Naive thymus-derived CD4-positive, alpha-beta T cell (primary cell): ENCODE data around the gene STAP2. TPM values are rescaled to one million over a fixed set of nuclear protein-coding genes. Genes with fewer than 3 reads are reported as not detected.
"Not testable (repeated sequence)": the region's sequence is repeated elsewhere in the genome, so short reads cannot be mapped to it uniquely, and the experiment has no call there.

Experiments
- ATAC-seq: fragments of 150-1000 bp; cut with Tn5 transposase; 2 replicates; pipeline ENCODE4 v1.10.0; 2021; ENCODE audit warnings: mild to moderate bottlenecking, moderate library complexity
- CTCF ChIA-PET: fragments of 350-600 bp; sonication (Branson Sonifier 250); formaldehyde crosslinking; loops from one replicate; lab custom pipeline; 2021; ENCODE audit warnings: antibody characterized with exemption; lab: Charles Lee
- POLR2A ChIA-PET: fragments of 350-600 bp; sonication (Branson Sonifier 250); formaldehyde crosslinking; loops from one replicate; lab custom pipeline; 2021; ENCODE audit warnings: antibody characterized with exemption, inconsistent platforms; lab: Charles Lee
- DNase-seq, 9 donors: peaks; one replicate each; pipeline versions ENCODE4 v3.0.0 to v3.0.0-alpha.2; 2020 to 2022; ENCODE audit warnings: mixed read lengths in 1 of 9
- H3K27ac ChIP-seq: one replicate; pipeline ENCODE4 v1.7.0; 2013; ENCODE audit warnings: mild to moderate bottlenecking, low read depth, low read length, moderate library complexity
- H3K27me3 ChIP-seq, 2 donors: one replicate each; pipeline ENCODE4 v1.7.0; 2013; ENCODE audit warnings: low read length in 2 of 2, mild to moderate bottlenecking in 2 of 2, moderate library complexity in 2 of 2; ENCODE audit not compliant: control insufficient read depth in 2 of 2, insufficient read depth in 2 of 2
- H3K36me3 ChIP-seq, 3 experiments: 1 replicate in 2 of 3; 2 replicates in 1 of 3; pipeline ENCODE4 v1.7.0; 2013; ENCODE audit warnings: low read length in 3 of 3, mild to moderate bottlenecking in 3 of 3, moderate library complexity in 1 of 3; ENCODE audit not compliant: insufficient read depth in 3 of 3, control insufficient read depth in 2 of 3
- H3K4me1 ChIP-seq, 2 donors: one replicate each; pipeline ENCODE4 v1.7.0; 2013; ENCODE audit warnings: low read length in 2 of 2, mild to moderate bottlenecking in 2 of 2, moderate library complexity in 1 of 2; ENCODE audit not compliant: control insufficient read depth in 2 of 2, insufficient read depth in 2 of 2
- H3K4me3 ChIP-seq: 2 replicates; pipeline ENCODE4 v1.7.0; 2013; ENCODE audit warnings: mild to moderate bottlenecking, low read length
- H3K9me3 ChIP-seq, 3 experiments: 1 replicate in 2 of 3; 2 replicates in 1 of 3; pipeline ENCODE4 v1.7.0; 2013; ENCODE audit warnings: low read length in 3 of 3; ENCODE audit not compliant: control insufficient read depth in 2 of 3
- H3K27ac Mint-ChIP-seq, 9 donors: one replicate each; pipeline ENCODE4 v1.8.0; 2020 to 2022; ENCODE audit warnings: mixed read lengths in 9 of 9, mild to moderate bottlenecking in 8 of 9, moderate library complexity in 5 of 9, inconsistent platforms in 2 of 9
- H3K27me3 Mint-ChIP-seq, 5 donors: one replicate each; pipeline ENCODE4 v1.8.0; 2021 to 2022; ENCODE audit warnings: mixed read lengths in 5 of 5, mild to moderate bottlenecking in 1 of 5
- H3K36me3 Mint-ChIP-seq, 5 donors: one replicate each; pipeline ENCODE4 v1.8.0; 2020 to 2022; ENCODE audit warnings: mixed read lengths in 5 of 5, mild to moderate bottlenecking in 3 of 5, inconsistent platforms in 1 of 5
- H3K4me1 Mint-ChIP-seq, 7 donors: one replicate each; pipeline ENCODE4 v1.8.0; 2020 to 2022; ENCODE audit warnings: mixed read lengths in 7 of 7, mild to moderate bottlenecking in 3 of 7, inconsistent platforms in 1 of 7
- H3K4me3 Mint-ChIP-seq, 10 donors: one replicate each; pipeline ENCODE4 v1.8.0; 2020 to 2022; ENCODE audit warnings: mild to moderate bottlenecking in 10 of 10, mixed read lengths in 10 of 10, moderate library complexity in 6 of 10, inconsistent platforms in 2 of 10
- H3K9me3 Mint-ChIP-seq, 11 donors: one replicate each; pipeline ENCODE4 v1.8.0; 2020 to 2022; ENCODE audit warnings: mixed read lengths in 11 of 11, mild to moderate bottlenecking in 4 of 11, inconsistent platforms in 1 of 11, moderate library complexity in 1 of 11
- intact Hi-C, 2 donors: fragments of 100-400 bp; cut with micrococcal nuclease; formaldehyde crosslinking; loops; one replicate each; pipeline ENCODE4 v1.15.1; 2023
- polyA plus RNA-seq, 2 donors: library from polyadenylated mRNA; unstranded; fragments of 300-500 nt; fragmentation: Illumina TruSeq; gene quantifications; one replicate each; pipeline ENCODE4 v1.2.3, GENCODE V29; 2021
- total RNA-seq, 6 experiments: library from RNA in 5 of 6; stranded (reverse) in 5 of 6; gene quantifications; 1 replicate in 5 of 6; 2 replicates in 1 of 6; pipeline ENCODE4 v1.2.3 and lab custom pipeline; 2021 to 2026

The STAP2 gene
- total and polyA plus RNA-seq, 7 experiments from 2014 or later: 2.4 to 11.8 (median 4.5) TPM

- ChIA-PET POLR2A (interaction anchor here (0.6 to 1.6 kb wide), 4 partner anchors 18 to 126 kb away, joined by 3 to 7 read pairs (median 4); partner anchors contain the start of genes MPND and YJU2), CTCF (interaction anchor here (1.1 kb wide), 1 partner anchor 21 kb away, joined by 4 read pairs; no protein-coding TSS in a partner anchor)
- H3K4me1 Mint-ChIP-seq: peaks cover 7 to 39% (median 14%) of the 10 kb centered on the region in 7 donors
- no peak overlapping the region for H3K4me3 ChIP-seq
- H3K4me3 Mint-ChIP-seq: no peak overlapping the region
- no peaks in the 10 kb centered on the region for H3K27me3 ChIP-seq
- H3K27ac ChIP-seq: no peak overlapping the region
- ATAC-seq: peak; percentile 29
- H3K4me1 ChIP-seq: peaks cover 0 to 9% of the 10 kb centered on the region in 2 donors
- peaks cover 0 to 16% (median under 1%) of the 10 kb centered on the region in 5 donors for H3K36me3 Mint-ChIP-seq
- H3K27me3 Mint-ChIP-seq: no peaks in the 10 kb centered on the region
- H3K36me3 ChIP-seq: peaks cover 0 to 46% (median 0%) of the 10 kb centered on the region in 3 experiments
- intact Hi-C loops: no loop called here
- peaks cover 0 to 1% (median 0%) of the 10 kb centered on the region in 11 donors for H3K9me3 Mint-ChIP-seq
- no peak for DNase-seq
- no peaks in the 10 kb centered on the region for H3K9me3 ChIP-seq
- peak overlapping the region in 2 of 9 donors; percentile 36 to 53 for H3K27ac Mint-ChIP-seq
These were observed 42.5 kb downstream of the STAP2 start for GRCh38 chr19:4295972-4296771.

- Histone ChIP-seq H3K27ac (no peak overlapping the region), H3K27me3 (no peaks in the 10 kb centered on the region), H3K4me1 (no peaks in the 10 kb centered on the region), H3K4me3 (no peak overlapping the region), H3K9me3 (no peaks in the 10 kb centered on the region), H3K36me3 (peaks cover 0 to 46% (median 0%) of the 10 kb centered on the region in 3 experiments)
- Mint-ChIP-seq H3K9me3 (peaks cover 0 to 1% (median 0%) of the 10 kb centered on the region in 11 donors), H3K36me3 (peaks cover 0 to 12% (median 2%) of the 10 kb centered on the region in 5 donors), H3K27me3 (no peaks in the 10 kb centered on the region), H3K4me1 (peaks cover 2 to 28% (median 6%) of the 10 kb centered on the region in 7 donors), H3K27ac (no peak overlapping the region), H3K4me3 (no peak overlapping the region)
- ChIA-PET POLR2A (no interaction called here), CTCF (interaction anchor here (1.5 kb wide), 1 partner anchor 26 kb away, joined by 3 read pairs; no protein-coding TSS in a partner anchor)
- ATAC-seq: no peak
- intact Hi-C loops: no loop called here
- no peak for DNase-seq
These were observed 44.2 kb downstream of the STAP2 start for GRCh38 chr19:4294389-4294788.

- Mint-ChIP-seq H3K9me3 (peaks cover 0 to 1% (median 0%) of the 10 kb centered on the region in 11 donors), H3K36me3 (peaks cover 0 to 16% (median 0%) of the 10 kb centered on the region in 5 donors), H3K27ac (no peak overlapping the region), H3K4me1 (peaks cover 0 to 9% (median 0%) of the 10 kb centered on the region in 7 donors), H3K4me3 (no peak overlapping the region), H3K27me3 (no peaks in the 10 kb centered on the region)
- CTCF ChIA-PET: interaction anchor here (0.9 kb wide), 1 partner anchor 60 kb away, joined by 4 read pairs; no protein-coding TSS in a partner anchor
- H3K36me3 ChIP-seq: peaks cover 0 to 37% (median 0%) of the 10 kb centered on the region in 3 experiments
- ATAC-seq (no peak), DNase-seq (no peak)
- no peaks in the 10 kb centered on the region for H3K4me1 ChIP-seq
- no peaks in the 10 kb centered on the region for H3K9me3 ChIP-seq
- H3K27ac ChIP-seq: no peak overlapping the region
- H3K4me3 ChIP-seq: no peak overlapping the region
- intact Hi-C loops: no loop called here
- POLR2A ChIA-PET: interaction anchor here (1.4 kb wide), 1 partner anchor 46 kb away, joined by 4 read pairs; the partner anchor contains the start of gene STAP2
- no peaks in the 10 kb centered on the region for H3K27me3 ChIP-seq
These were observed 46.1 kb downstream of the STAP2 start for GRCh38 chr19:4292515-4292914.

- Mint-ChIP-seq H3K9me3 (peaks cover 0 to 1% (median 0%) of the 10 kb centered on the region in 11 donors), H3K27me3 (no peaks in the 10 kb centered on the region), H3K27ac (no peak overlapping the region), H3K4me3 (no peak overlapping the region), H3K36me3 (peaks cover 0 to 13% (median 0%) of the 10 kb centered on the region in 5 donors), H3K4me1 (no peaks in the 10 kb centered on the region)
- Histone ChIP-seq H3K9me3 (no peaks in the 10 kb centered on the region), H3K27ac (no peak overlapping the region), H3K27me3 (no peaks in the 10 kb centered on the region), H3K4me3 (no peak overlapping the region), H3K36me3 (peaks cover 0 to 30% (median 0%) of the 10 kb centered on the region in 3 experiments), H3K4me1 (no peaks in the 10 kb centered on the region)
- DNase-seq (no peak), ATAC-seq (no peak)
- intact Hi-C loops: no loop called here
- POLR2A ChIA-PET: interaction anchor here (1.4 kb wide), 1 partner anchor 47 kb away, joined by 4 read pairs; the partner anchor contains the start of gene STAP2
- CTCF ChIA-PET: no interaction called here
These were observed 47.4 kb downstream of the STAP2 start for GRCh38 chr19:4291184-4291732.

GRCh38 chr19:4288091-4288777 lies 50.4 kb downstream of the STAP2 start:
- Histone ChIP-seq H3K4me1 (no peaks in the 10 kb centered on the region), H3K36me3 (peaks cover 0 to 7% (median 0%) of the 10 kb centered on the region in 3 experiments), H3K4me3 (no peak overlapping the region), H3K9me3 (no peaks in the 10 kb centered on the region), H3K27me3 (no peaks in the 10 kb centered on the region), H3K27ac (no peak overlapping the region)
- DNase-seq (no peak), ATAC-seq (no peak)
- Mint-ChIP-seq H3K4me1 (peaks cover 0 to 3% (median 0%) of the 10 kb centered on the region in 7 donors), H3K27me3 (no peaks in the 10 kb centered on the region), H3K9me3 (no peaks in the 10 kb centered on the region), H3K4me3 (no peak overlapping the region), H3K36me3 (peaks cover 0 to 7% (median 0%) of the 10 kb centered on the region in 5 donors), H3K27ac (no peak overlapping the region)
- intact Hi-C loops: no loop called here
- POLR2A ChIA-PET: no interaction called here
- CTCF ChIA-PET: no interaction called here

GRCh38 chr19:4286141-4286540 lies 52.5 kb downstream of the STAP2 start:
- intact Hi-C loops, H3K36me3 ChIP-seq, H3K4me1 ChIP-seq, H3K9me3 Mint-ChIP-seq, H3K27me3 Mint-ChIP-seq, CTCF ChIA-PET, H3K27me3 ChIP-seq, H3K4me3 ChIP-seq, H3K27ac ChIP-seq, DNase-seq, H3K36me3 Mint-ChIP-seq, POLR2A ChIA-PET, H3K4me3 Mint-ChIP-seq, H3K4me1 Mint-ChIP-seq, ATAC-seq, H3K9me3 ChIP-seq: not testable (repeated sequence)
- H3K27ac Mint-ChIP-seq: peak overlapping the region in 1 of 9 donors; percentile 14
